CD14-positive monocyte (primary cell): ENCODE measurements around the gene PPRC1. TPM values are rescaled to one million over a fixed set of nuclear protein-coding genes. Genes with fewer than 3 reads are reported as not detected.

Experiments used
- DNase-seq, 3 donors: peaks; one replicate each; pipeline ENCODE4 v3.0.0-alpha.2; 2011 to 2022
- H2AFZ ChIP-seq: 2 replicates; pipeline ENCODE4 v1.6.0; 2012; ENCODE audit warnings: mild to moderate bottlenecking, low read depth, low read length, inconsistent platforms; ENCODE audit not compliant: insufficient read depth, poor library complexity, severe bottlenecking
- H3K27ac ChIP-seq, 2 donors: 1 replicate in 1 of 2; 2 replicates in 1 of 2; pipeline ENCODE4 v1.5.1; 2012 to 2013; ENCODE audit warnings: low read length in 2 of 2, control low read depth in 1 of 2, inconsistent platforms in 1 of 2, low read depth in 1 of 2, mild to moderate bottlenecking in 1 of 2
- H3K27me3 ChIP-seq, 2 donors: one replicate each; pipeline versions ENCODE4 v1.6.0 to v1.6.1; 2011 to 2013; ENCODE audit warnings: low read length in 2 of 2; ENCODE audit not compliant: control insufficient read depth in 2 of 2, insufficient read depth in 2 of 2
- H3K36me3 ChIP-seq, 2 donors: replicated peaks in 1 of 2; 1 replicate in 1 of 2; 2 replicates in 1 of 2; pipeline versions ENCODE4 v1.5.1 to v1.6.1; 2012 to 2013; ENCODE audit warnings: low read length in 2 of 2, control low read depth in 1 of 2, inconsistent platforms in 1 of 2, mild to moderate bottlenecking in 1 of 2; ENCODE audit not compliant: insufficient read depth in 2 of 2, control insufficient read depth in 1 of 2
- H3K4me1 ChIP-seq, 2 donors: 1 replicate in 1 of 2; 2 replicates in 1 of 2; pipeline versions ENCODE4 v1.5.1 to v1.6.1; 2012 to 2013; ENCODE audit warnings: low read length in 2 of 2, control low read depth in 1 of 2, inconsistent platforms in 1 of 2, mild to moderate bottlenecking in 1 of 2, moderate library complexity in 1 of 2; ENCODE audit not compliant: insufficient read depth in 2 of 2, control insufficient read depth in 1 of 2
- H3K4me2 ChIP-seq: replicated peaks from 2 replicates; pipeline ENCODE3; 2012; ENCODE audit warnings: low read length, moderate library complexity, mild to moderate bottlenecking; ENCODE audit not compliant: poor library complexity, severe bottlenecking; ENCODE audit errors: extremely low read depth
- H3K4me3 ChIP-seq, 3 experiments: fragments of 200-600 bp in 1 of 3; sonication (generic) in 1 of 3; replicated peaks in 1 of 3; 1 replicate in 2 of 3; 2 replicates in 1 of 3; pipeline ENCODE4 v1.5.1; 2011 to 2013; ENCODE audit warnings: low read length in 3 of 3, mild to moderate bottlenecking in 3 of 3, control low read depth in 2 of 3, low read depth in 2 of 3, inconsistent platforms in 1 of 3, moderate library complexity in 1 of 3
- H3K79me2 ChIP-seq: 2 replicates; pipeline ENCODE4 v1.6.0; 2012; ENCODE audit warnings: mild to moderate bottlenecking, control low read depth, inconsistent platforms, low read length, moderate library complexity; ENCODE audit not compliant: insufficient read depth
- H3K9ac ChIP-seq: 2 replicates; pipeline ENCODE4 v1.6.0; 2017; ENCODE audit warnings: low read length, mild to moderate bottlenecking; ENCODE audit not compliant: insufficient read depth, poor library complexity, severe bottlenecking
- H3K9me3 ChIP-seq, 2 donors: replicated peaks in 1 of 2; 1 replicate in 1 of 2; 2 replicates in 1 of 2; pipeline versions ENCODE4 v1.5.1 to v1.6.1; 2012 to 2013; ENCODE audit warnings: low read length in 2 of 2, control low read depth in 1 of 2; ENCODE audit not compliant: control insufficient read depth in 1 of 2, insufficient read depth in 1 of 2
- H4K20me1 ChIP-seq: 2 replicates; pipeline ENCODE4 v1.6.0; 2012; ENCODE audit warnings: mild to moderate bottlenecking, low read length, control low read depth, moderate library complexity; ENCODE audit not compliant: insufficient read depth
- H3K27ac Mint-ChIP-seq, 7 donors: one replicate each; pipeline ENCODE4 v1.8.0; 2020; ENCODE audit warnings: mild to moderate bottlenecking in 7 of 7, mixed read lengths in 7 of 7, moderate library complexity in 6 of 7, inconsistent platforms in 2 of 7
- H3K27me3 Mint-ChIP-seq, 3 donors: one replicate each; pipeline ENCODE4 v1.8.0; 2021 to 2022; ENCODE audit warnings: low read depth in 3 of 3, mild to moderate bottlenecking in 3 of 3, mixed read lengths in 3 of 3, moderate library complexity in 3 of 3, inconsistent platforms in 1 of 3
- H3K36me3 Mint-ChIP-seq, 2 donors: one replicate each; pipeline ENCODE4 v1.8.0; 2020; ENCODE audit warnings: mixed read lengths in 2 of 2, inconsistent platforms in 1 of 2, mild to moderate bottlenecking in 1 of 2
- H3K4me1 Mint-ChIP-seq: one replicate; pipeline ENCODE4 v1.8.0; 2020; ENCODE audit warnings: mild to moderate bottlenecking, mixed read lengths
- H3K4me3 Mint-ChIP-seq, 2 donors: one replicate each; pipeline ENCODE4 v1.8.0; 2020; ENCODE audit warnings: mild to moderate bottlenecking in 2 of 2, mixed read lengths in 2 of 2, moderate library complexity in 1 of 2
- H3K9me3 Mint-ChIP-seq, 7 donors: one replicate each; pipeline ENCODE4 v1.8.0; 2020 to 2022; ENCODE audit warnings: mixed read lengths in 7 of 7, mild to moderate bottlenecking in 6 of 7, moderate library complexity in 6 of 7, inconsistent platforms in 2 of 7
- CTCF ChIP-seq: fragments of 200-600 bp; IDR thresholded peaks from one replicate; pipeline ENCODE4 v1.8.0; 2022; ENCODE audit warnings: antibody characterized with exemption, mild to moderate bottlenecking
- WGBS: methylation state at CpG from one replicate; pipeline ENCODE4 v1.1.5; 2013; ENCODE audit warnings: missing lambda C conversion rate; ENCODE audit not compliant: insufficient coverage; 5-methylcytosine and 5-hydroxymethylcytosine counted together
- intact Hi-C, 2 donors: fragments of 100-400 bp; cut with micrococcal nuclease; formaldehyde crosslinking; loops; one replicate each; pipeline versions ENCODE4 v1.15.0 to v1.15.1; 2023
- polyA plus RNA-seq, 3 donors: library from polyadenylated mRNA; depleted of rRNA in 1 of 3; unstranded in 2 of 3; stranded (reverse) in 1 of 3; fragments of 300-500 nt in 2 of 3; fragments of >200 nt in 1 of 3; fragmentation: Illumina TruSeq in 2 of 3; gene quantifications; 1 replicate in 2 of 3; 2 replicates in 1 of 3; pipeline ENCODE4 v1.2.3, GENCODE V29; 2012 to 2021

PPRC1 gene
- polyA plus RNA-seq, 3 donors = 1.1 to 15.6 (median 2.5) TPM

GRCh38 chr10:102106998-102107397 lies 25.8 kb upstream of the PPRC1 start:
- H3K4me2 ChIP-seq = no peak overlapping the region
- intact Hi-C loops = no loop called here
- no peak overlapping the region for H3K9ac ChIP-seq
- no peak for TF ChIP-seq CTCF
- H3K27me3 ChIP-seq = no peaks in the 10 kb centered on the region
- Mint-ChIP-seq H3K4me3 (no peak overlapping the region), H3K27me3 (no peaks in the 10 kb centered on the region), H3K27ac (peak overlapping the region in 2 of 7 donors; percentile 32 to 55), H3K36me3 (peaks cover 49 to 63% of the 10 kb centered on the region in 2 donors), H3K9me3 (no peaks in the 10 kb centered on the region), H3K4me1 (peaks cover 15% of the 10 kb centered on the region)
- peaks cover 14% of the 10 kb centered on the region for H3K79me2 ChIP-seq
- no peak for DNase-seq
- WGBS = no CpG with 5 or more reads among the region's 2 CpGs
- peaks cover 67% of the 10 kb centered on the region for H4K20me1 ChIP-seq
- H3K9me3 ChIP-seq = no peaks in the 10 kb centered on the region
- no peak overlapping the region for H3K27ac ChIP-seq
- H3K4me3 ChIP-seq = no peak overlapping the region
- H3K36me3 ChIP-seq = peaks cover 48 to 69% of the 10 kb centered on the region in 2 donors
- peaks cover 0 to 8% of the 10 kb centered on the region in 2 donors for H3K4me1 ChIP-seq
- H2AFZ ChIP-seq = no peak overlapping the region

DNA sequence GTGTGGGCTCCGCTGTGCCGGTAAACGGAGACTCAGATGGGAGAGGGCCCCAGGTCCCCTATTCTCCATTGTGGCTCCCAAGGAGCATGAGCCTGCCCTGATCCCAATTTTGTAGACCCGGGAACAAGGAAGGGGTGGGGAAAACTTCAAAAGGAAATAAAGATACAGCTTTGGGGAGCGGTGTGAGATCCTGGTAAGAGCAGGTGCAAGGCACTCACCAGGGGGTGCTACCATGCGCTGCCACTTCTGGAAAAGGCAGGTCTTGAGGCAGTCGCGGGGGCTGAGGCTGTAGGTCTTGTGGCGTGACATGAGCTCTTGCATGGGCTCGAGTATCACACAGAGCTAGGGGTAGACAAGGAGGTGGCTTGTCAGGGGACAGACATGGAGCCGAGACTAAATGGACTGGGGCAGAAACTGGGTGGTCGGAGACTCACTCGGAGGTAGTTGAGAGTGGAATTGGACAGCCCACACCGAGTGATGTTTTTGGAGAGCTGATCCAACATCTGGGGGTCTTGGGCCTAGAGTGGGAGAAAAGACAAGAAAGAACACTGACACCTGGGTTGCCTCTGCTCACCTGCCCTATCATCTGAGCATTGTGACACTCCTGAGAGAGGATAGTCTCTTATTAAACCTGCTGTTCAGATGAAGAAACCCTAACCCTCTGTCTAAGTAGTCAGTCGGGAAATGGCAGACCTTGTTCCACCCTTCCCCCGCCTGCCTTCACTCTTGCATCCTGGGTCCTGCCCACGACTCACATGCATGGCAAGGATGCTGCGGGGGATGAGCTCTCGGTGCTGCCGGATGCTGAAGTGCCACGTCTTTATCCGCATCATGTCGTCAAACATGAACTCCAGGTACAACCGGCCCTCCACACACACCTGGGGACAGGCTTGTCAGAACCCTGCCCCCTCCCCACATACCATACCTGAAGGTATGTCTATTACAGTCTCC lies 23.4 kb upstream of the PPRC1 start:
- Histone ChIP-seq H3K4me1 (peaks cover 17 to 26% of the 10 kb centered on the region in 2 donors), H3K4me3 (no peak overlapping the region), H4K20me1 (peaks cover 91% of the 10 kb centered on the region), H3K27me3 (no peaks in the 10 kb centered on the region), H3K4me2 (no peak overlapping the region), H3K9ac (no peak overlapping the region), H3K9me3 (no peaks in the 10 kb centered on the region), H2AFZ (no peak overlapping the region), H3K36me3 (peaks cover 48 to 62% of the 10 kb centered on the region in 2 donors), H3K27ac (no peak overlapping the region), H3K79me2 (peaks cover 39% of the 10 kb centered on the region)
- 95% methylated on average over 23 of the region's 24 CpGs for WGBS
- peak overlapping the region in 1 of 7 donors; percentile 51 for H3K27ac Mint-ChIP-seq
- H3K27me3 Mint-ChIP-seq = no peaks in the 10 kb centered on the region
- H3K36me3 Mint-ChIP-seq = peaks cover 45 to 59% of the 10 kb centered on the region in 2 donors
- H3K9me3 Mint-ChIP-seq = peaks cover 0 to 2% (median 0%) of the 10 kb centered on the region in 7 donors
- intact Hi-C loops = no loop called here
- no peak overlapping the region for H3K4me3 Mint-ChIP-seq
- peak in 1 of 3 donors; percentile 4 for DNase-seq
- H3K4me1 Mint-ChIP-seq = peaks cover 29% of the 10 kb centered on the region
- no peak for TF ChIP-seq CTCF
